PC-3 (cell line): ENCODE results near the gene ZYG11B. TPM values are rescaled to one million over a fixed set of nuclear protein-coding genes. Genes with fewer than 3 reads are reported as not detected.
"Not testable (repeated sequence)": the region's sequence is repeated elsewhere in the genome, so short reads cannot be mapped to it uniquely, and the experiment has no call there.

Source experiments
- ATAC-seq: fragments of 200-7000 bp; cut with Tn5 transposase; 2 replicates; pipeline ENCODE4 v1.9.1; 2020; ENCODE audit warnings: mild to moderate bottlenecking, moderate library complexity
- BruUV-seq: library from RNA; stranded (reverse); fragments of 400-500 nt; replicated peaks from 2 replicates; lab custom pipeline; 2021; lab: Mats Ljungman, UMichigan
- CTCF ChIA-PET: fragments of 300-600 bp; sonication (Branson Sonifier 250); formaldehyde crosslinking; loops from one replicate; lab custom pipeline; 2022; ENCODE audit warnings: antibody characterized with exemption; lab: Charles Lee
- POLR2A ChIA-PET: fragments of 300-600 bp; sonication (Branson Sonifier 250); formaldehyde crosslinking; loops from one replicate; lab custom pipeline; 2022; ENCODE audit warnings: antibody characterized with exemption; ENCODE audit not compliant: unreplicated experiment; lab: Charles Lee
- DNase-seq: peaks from one replicate; pipeline ENCODE4 v3.0.0-alpha.2; 2015
- H2AFZ ChIP-seq: fragments of 300-600 bp; sonication (generic); 2 replicates; pipeline ENCODE4 v1.6.0; 2016; ENCODE audit warnings: antibody characterized with exemption, low read length
- H3F3A ChIP-seq: fragments of 300-600 bp; sonication (generic); one replicate; pipeline ENCODE4 v1.6.0; 2017; ENCODE audit warnings: antibody characterized with exemption, low read length, control low read depth, mild to moderate bottlenecking; ENCODE audit not compliant: unreplicated experiment
- H3K27ac ChIP-seq: fragments of 300-600 bp; sonication (generic); 2 replicates; pipeline ENCODE4 v1.5.1; 2016; ENCODE audit warnings: mild to moderate bottlenecking, low read length
- H3K27me3 ChIP-seq: fragments of 300-600 bp; sonication (generic); 2 replicates; pipeline ENCODE4 v1.6.1; 2016; ENCODE audit warnings: low read length, mixed read lengths
- H3K36me3 ChIP-seq: fragments of 300-600 bp; sonication (generic); 2 replicates; pipeline ENCODE4 v1.6.1; 2016; ENCODE audit warnings: low read depth, mixed run types, low read length, mixed read lengths
- H3K4me1 ChIP-seq: fragments of 300-600 bp; sonication (generic); 2 replicates; pipeline ENCODE4 v1.5.1; 2016; ENCODE audit warnings: low read length; ENCODE audit not compliant: insufficient read depth
- H3K4me2 ChIP-seq: fragments of 300-600 bp; sonication (generic); 2 replicates; pipeline ENCODE4 v1.6.0; 2016; ENCODE audit warnings: low read length
- H3K4me3 ChIP-seq: fragments of 300-600 bp; sonication (generic); 2 replicates; pipeline ENCODE4 v1.5.1; 2016; ENCODE audit warnings: mild to moderate bottlenecking, low read length, mixed read lengths
- H3K79me2 ChIP-seq: fragments of 300-600 bp; sonication (generic); 2 replicates; pipeline ENCODE4 v1.6.1; 2017; ENCODE audit warnings: low read length, mixed read lengths
- H3K9ac ChIP-seq: fragments of 300-600 bp; sonication (generic); 2 replicates; pipeline ENCODE4 v1.6.0; 2016; ENCODE audit warnings: mild to moderate bottlenecking, low read length
- H3K9me2 ChIP-seq: fragments of 300-600 bp; sonication (generic); replicated peaks from 2 replicates; pipeline ENCODE4 v1.6.1; 2016; ENCODE audit warnings: mixed run types, low read length, mixed read lengths
- H3K9me3 ChIP-seq: fragments of 300-600 bp; sonication (generic); 2 replicates; pipeline ENCODE4 v1.6.1; 2016; ENCODE audit warnings: low read length, mixed read lengths
- H4K20me1 ChIP-seq: fragments of 300-600 bp; sonication (generic); 2 replicates; pipeline ENCODE4 v1.6.1; 2016; ENCODE audit warnings: low read length, mixed read lengths
- EZH2 ChIP-seq: fragments of 300-600 bp; sonication (generic); IDR thresholded peaks from one replicate; pipeline ENCODE4 v1.6.1; 2017; ENCODE audit warnings: antibody characterized with exemption, mild to moderate bottlenecking, low read length; ENCODE audit not compliant: unreplicated experiment
- EZH2phosphoT487 ChIP-seq: fragments of 300-600 bp; sonication (generic); IDR thresholded peaks from 2 replicates; pipeline ENCODE4 v1.6.1; 2018; ENCODE audit warnings: mild to moderate bottlenecking, antibody characterized with exemption, low read length, borderline replicate concordance
- intact Hi-C: fragments of 100-400 bp; cut with micrococcal nuclease; formaldehyde crosslinking; loops from 2 replicates; pipeline ENCODE4 v1.9.0; 2023
- total RNA-seq: library from RNA; depleted of rRNA; stranded (reverse); fragments of >200 nt; gene quantifications from 2 replicates; pipeline ENCODE4 v1.2.3, GENCODE V29; 2014
- TF ChIP-seq, protein P1 (sequence below): fragments of 300-600 bp; sonication (generic); conservative IDR thresholded peaks from 2 replicates; pipeline ENCODE4 v1.5.1; 2017; ENCODE audit warnings: antibody characterized with exemption, low read depth, mild to moderate bottlenecking, low read length

Gene ZYG11B
- total RNA-seq, 1 experiment from 2014 or later, result 23.4 TPM

DNA sequence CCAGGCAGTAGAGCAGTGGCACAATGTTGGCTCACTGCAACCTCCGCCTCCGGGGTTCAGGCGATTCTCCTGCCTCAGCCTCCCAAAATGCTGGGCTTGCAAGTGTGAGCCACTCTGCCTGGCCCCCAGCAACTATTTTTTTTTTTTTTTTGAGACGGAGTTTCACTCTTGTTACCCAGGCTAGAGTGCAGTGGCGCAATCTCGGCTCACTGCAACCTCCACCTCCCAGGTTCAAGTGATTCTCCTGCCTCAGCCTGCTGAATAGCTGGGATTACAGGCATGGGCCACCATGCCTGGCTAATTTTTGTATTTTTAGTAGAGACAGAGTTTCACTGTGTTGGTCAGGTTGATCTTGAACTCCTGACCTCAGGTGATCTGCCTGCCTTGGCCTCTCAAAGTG, 23.9 kb downstream of the ZYG11B start:
- CTCF ChIA-PET, result interaction anchor here (0.7 kb wide), 1 partner anchor 41 kb away, joined by 3 read pairs; no protein-coding TSS in a partner anchor
- H3K36me3 ChIP-seq, H3K9ac ChIP-seq, H3F3A ChIP-seq, POLR2A ChIA-PET, H3K9me3 ChIP-seq, H3K4me1 ChIP-seq, H3K27ac ChIP-seq, H3K4me2 ChIP-seq, intact Hi-C loops, H3K4me3 ChIP-seq, H4K20me1 ChIP-seq, DNase-seq, BruUV-seq, H2AFZ ChIP-seq, H3K27me3 ChIP-seq, ATAC-seq, H3K9me2 ChIP-seq: not testable (repeated sequence)
- peaks cover 10% of the 10 kb centered on the region for H3K79me2 ChIP-seq

DNA sequence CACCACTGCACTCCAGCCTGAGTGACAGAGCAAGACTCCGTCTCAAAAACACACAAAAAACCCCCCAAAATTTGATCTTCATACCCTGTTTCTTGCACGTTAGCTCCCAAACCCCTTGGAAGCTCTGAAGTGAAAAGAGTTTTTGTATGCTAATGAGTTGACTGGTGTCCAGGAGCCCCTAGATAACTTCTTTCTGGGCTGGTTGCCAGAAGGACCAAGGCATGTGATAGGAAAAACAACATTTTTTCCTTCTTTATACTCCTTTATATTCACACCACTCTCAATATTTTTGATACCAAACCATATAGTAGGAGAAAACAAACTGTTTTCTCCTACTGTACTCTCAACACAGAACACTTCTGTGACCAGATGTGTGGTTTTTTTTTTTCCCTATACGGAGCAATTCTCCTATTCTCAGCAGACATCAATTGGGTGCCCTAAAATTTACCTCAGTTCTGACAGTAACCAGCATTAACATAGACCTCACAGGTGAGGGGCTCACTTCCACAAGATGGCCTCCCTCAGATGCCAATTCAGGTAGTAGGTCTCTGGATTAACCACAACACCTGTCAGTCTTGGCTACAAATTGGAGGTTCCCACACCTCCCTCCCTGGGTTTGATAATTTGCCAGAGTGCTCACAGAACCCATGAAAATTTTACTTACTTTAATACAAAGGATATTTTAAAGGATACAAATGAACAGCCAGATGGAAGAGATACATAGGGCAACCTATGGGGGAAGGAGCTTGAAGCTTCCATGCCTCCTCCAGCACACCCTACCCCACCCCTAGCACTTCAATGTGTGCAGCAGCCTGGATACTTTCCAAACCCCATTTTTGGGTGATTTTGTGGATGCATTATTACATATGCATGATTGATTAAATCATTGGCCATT, 25.6 kb downstream of the ZYG11B start:
- Histone ChIP-seq H3K27ac (no peak overlapping the region), H3K79me2 (peaks cover 10% of the 10 kb centered on the region), H2AFZ (no peak overlapping the region), H3K9me3 (no peaks in the 10 kb centered on the region), H3K9me2 (no peaks in the 10 kb centered on the region), H3K4me3 (no peak overlapping the region), H3K4me1 (peaks cover 4% of the 10 kb centered on the region; the same call in 1 of the 2 replicates), H3K27me3 (no peaks in the 10 kb centered on the region), H3K36me3 (no peaks in the 10 kb centered on the region; the same call in 1 of the 2 replicates), H3F3A (no peaks in the 10 kb centered on the region), H3K4me2 (no peak overlapping the region), H3K9ac (no peak overlapping the region), H4K20me1 (no peaks in the 10 kb centered on the region)
- intact Hi-C loops, result no loop called here
- ChIA-PET CTCF (no interaction called here), POLR2A (no interaction called here)
- DNase-seq (no peak), ATAC-seq (no peak)
- TF ChIP-seq, protein P1, sequence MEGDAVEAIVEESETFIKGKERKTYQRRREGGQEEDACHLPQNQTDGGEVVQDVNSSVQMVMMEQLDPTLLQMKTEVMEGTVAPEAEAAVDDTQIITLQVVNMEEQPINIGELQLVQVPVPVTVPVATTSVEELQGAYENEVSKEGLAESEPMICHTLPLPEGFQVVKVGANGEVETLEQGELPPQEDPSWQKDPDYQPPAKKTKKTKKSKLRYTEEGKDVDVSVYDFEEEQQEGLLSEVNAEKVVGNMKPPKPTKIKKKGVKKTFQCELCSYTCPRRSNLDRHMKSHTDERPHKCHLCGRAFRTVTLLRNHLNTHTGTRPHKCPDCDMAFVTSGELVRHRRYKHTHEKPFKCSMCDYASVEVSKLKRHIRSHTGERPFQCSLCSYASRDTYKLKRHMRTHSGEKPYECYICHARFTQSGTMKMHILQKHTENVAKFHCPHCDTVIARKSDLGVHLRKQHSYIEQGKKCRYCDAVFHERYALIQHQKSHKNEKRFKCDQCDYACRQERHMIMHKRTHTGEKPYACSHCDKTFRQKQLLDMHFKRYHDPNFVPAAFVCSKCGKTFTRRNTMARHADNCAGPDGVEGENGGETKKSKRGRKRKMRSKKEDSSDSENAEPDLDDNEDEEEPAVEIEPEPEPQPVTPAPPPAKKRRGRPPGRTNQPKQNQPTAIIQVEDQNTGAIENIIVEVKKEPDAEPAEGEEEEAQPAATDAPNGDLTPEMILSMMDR, result no peak
- TF ChIP-seq EZH2phosphoT487, result no peak
- TF ChIP-seq EZH2, result no peak
- no TSS peak for BruUV-seq

DNA sequence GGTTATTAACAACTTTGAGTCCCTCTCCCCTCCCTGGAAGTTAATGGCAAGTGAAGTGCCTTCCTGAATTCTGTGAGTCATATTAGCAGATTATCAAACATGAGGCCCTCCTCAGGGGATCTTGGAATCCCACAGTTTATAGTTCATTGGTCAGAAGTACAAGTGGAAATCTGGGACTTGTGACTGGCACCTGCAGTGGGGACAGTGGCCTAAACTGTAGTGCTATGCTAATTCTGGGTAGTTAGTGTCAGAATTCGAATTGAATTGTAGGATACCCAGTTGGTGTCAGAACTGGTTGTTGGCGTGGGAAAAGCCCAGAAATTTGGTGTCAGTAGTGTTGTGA, 26.2 kb downstream of the ZYG11B start:
- ChIA-PET POLR2A (no interaction called here), CTCF (no interaction called here)
- TF ChIP-seq, protein P1, result no peak
- TF ChIP-seq EZH2phosphoT487 (no peak), EZH2 (no peak)
- intact Hi-C loops, result no loop called here
- no peak overlapping the region for H2AFZ ChIP-seq
- peaks cover 4% of the 10 kb centered on the region; the same call in 1 of the 2 replicates for H3K4me1 ChIP-seq
- H3K4me2 ChIP-seq, result no peak overlapping the region
- ATAC-seq (no peak), DNase-seq (peak; percentile 20)
- H3K9me2 ChIP-seq, result no peaks in the 10 kb centered on the region
- no peak overlapping the region for H3K4me3 ChIP-seq
- H3K9ac ChIP-seq, result no peak overlapping the region
- no peaks in the 10 kb centered on the region; the same call in 1 of the 2 replicates for H3K36me3 ChIP-seq
- no peaks in the 10 kb centered on the region for H3K27me3 ChIP-seq
- no peaks in the 10 kb centered on the region for H4K20me1 ChIP-seq
- no TSS peak for BruUV-seq
- H3K27ac ChIP-seq, result no peak overlapping the region
- H3F3A ChIP-seq, result no peaks in the 10 kb centered on the region
- H3K79me2 ChIP-seq, result peaks cover 10% of the 10 kb centered on the region
- no peaks in the 10 kb centered on the region for H3K9me3 ChIP-seq
